GM21737 (cell line): ENCODE data around the gene RIPOR2.
"Not testable (repeated sequence)": the region's sequence is repeated elsewhere in the genome, so short reads cannot be mapped to it uniquely, and the experiment has no call there.

Experiments used
- ATAC-seq: cut with Tn5 transposase; IDR thresholded peaks from one replicate; pipeline ENCODE4 v1.9.1; 2021; ENCODE audit warnings: mild to moderate bottlenecking, moderate library complexity; ENCODE audit not compliant: unreplicated experiment

RIPOR2 gene

DNA sequence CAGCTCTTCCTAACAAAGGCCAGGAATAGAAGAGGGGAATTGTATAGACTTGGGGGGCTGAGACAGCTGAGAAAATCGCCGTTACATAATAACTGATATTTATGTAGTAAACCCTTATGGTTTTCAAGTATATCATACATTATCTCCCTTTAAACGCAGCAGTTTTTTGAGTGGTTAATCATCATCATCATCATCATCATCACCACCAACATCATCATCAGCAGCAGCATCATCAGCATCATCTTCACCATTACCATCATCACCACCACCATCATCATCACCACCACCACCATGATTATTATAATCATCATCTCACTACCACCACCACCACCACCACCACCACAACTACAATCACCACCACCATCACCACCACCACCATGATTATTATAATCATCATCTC lies 9.1 kb downstream of the RIPOR2 start:
- ATAC-seq: not testable (repeated sequence)

- ATAC-seq: no peak
These were observed 9.6 kb downstream of the RIPOR2 start for GRCh38 chr6:24926192-24926591.

DNA sequence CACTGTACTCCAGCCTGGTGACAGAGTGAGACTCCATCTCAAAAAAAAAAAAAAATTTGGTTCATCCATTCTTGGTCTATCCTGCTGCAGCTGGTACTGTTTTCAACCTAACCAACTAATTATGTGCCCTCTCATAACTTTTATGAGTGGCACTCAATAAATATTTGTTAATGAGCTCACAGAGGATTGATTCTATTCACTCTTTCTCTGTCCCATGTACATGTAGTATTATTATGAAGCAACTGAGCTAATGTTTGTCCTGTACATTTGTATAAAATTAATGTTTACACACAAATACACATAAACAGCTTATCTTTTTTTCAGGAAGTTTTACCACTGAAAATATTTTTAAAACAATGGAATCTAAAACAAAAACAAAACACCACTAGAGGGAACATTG lies 10.1 kb downstream of the RIPOR2 start:
- no peak for ATAC-seq

GRCh38 chr6:24924580-24925356 lies 11.0 kb downstream of the RIPOR2 start:
- ATAC-seq: no peak

DNA sequence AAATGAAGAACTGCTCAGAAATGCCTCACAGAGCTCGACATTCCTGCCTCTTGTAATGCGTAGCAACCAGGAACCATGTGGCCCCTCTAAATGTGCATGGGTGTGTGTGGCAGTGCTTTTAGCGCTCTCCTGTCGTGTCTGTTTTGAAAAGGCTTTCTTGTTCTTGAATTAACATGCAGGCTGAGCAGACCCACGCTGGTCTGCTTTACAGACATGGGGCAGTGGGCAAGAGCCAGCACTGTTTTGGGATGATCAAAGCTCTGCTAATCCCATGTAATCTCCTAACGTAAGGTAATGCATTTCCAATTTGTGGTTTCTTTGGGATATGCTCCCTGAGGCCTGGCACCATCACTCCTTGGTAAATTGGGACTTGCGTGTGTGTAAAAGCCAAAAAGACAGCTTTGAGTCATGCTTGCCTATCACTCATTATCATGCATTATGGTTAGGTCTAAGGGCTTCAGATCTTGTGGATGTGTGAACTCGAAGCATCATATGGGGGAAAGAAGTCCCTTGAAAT lies 11.8 kb downstream of the RIPOR2 start:
- no peak for ATAC-seq

DNA sequence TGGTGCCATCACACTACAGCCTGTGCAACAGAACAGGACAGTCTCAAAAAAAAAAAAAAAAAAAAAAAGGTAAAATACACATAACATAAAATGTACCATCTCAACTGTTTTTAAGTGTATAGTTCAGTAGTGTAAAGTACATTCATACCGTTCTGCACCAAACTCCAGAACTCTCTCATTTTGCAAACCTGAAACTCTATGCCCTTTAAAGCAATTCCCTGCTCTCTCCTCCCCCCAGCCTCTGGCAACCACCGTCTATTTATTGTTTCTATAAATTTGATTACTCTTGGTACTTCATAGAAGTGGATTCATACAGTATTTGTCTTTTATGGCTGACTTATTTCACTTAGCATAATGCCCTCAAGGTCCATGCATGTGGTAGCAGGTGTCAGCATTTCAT lies 12.9 kb downstream of the RIPOR2 start:
- ATAC-seq: no peak

DNA sequence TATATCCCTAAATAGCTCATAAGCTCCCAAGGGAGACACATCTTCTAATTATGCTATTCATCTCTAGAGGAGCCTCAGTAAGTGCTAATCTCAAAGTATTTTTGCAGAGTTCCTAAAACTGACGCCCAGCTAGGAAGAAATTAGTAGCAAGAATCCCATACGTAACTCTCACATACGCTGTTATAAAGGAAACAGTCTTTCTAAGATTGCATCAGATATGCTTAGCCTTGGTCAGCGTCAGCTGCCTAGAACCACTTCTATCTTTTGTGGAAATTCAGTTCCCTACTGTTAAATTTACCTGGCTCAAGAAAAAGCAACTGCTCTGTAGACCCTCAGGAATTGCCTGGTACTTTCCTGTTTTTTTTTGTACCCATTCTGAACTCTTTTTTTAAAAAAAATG lies 13.6 kb downstream of the RIPOR2 start:
- ATAC-seq: no peak

DNA sequence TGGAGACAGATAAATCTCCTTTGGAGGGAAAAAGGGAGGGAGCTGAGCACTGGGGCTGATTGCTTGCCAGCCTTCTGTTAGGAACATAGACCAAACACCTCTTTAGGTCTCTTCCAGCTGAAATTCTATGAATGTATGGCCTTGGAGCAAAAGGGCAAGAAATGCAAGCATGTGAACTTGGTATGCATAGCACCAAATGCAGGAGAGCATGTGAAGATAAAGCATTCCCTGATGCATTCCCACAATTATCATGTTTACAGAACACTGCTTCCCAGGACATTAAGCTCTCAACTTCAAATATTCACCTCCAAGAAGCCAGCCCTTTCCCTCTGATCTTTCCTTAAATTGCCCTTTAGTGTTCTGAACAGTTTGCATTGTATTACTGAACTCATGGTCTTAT lies 15.6 kb downstream of the RIPOR2 start:
- no peak for ATAC-seq

- peak; percentile 54 for ATAC-seq
These were observed 16.5 kb downstream of the RIPOR2 start for GRCh38 chr6:24919056-24919892.

- ATAC-seq: no peak
These were observed 17.1 kb downstream of the RIPOR2 start for GRCh38 chr6:24918641-24919055.

GRCh38 chr6:24916496-24916895 lies 19.3 kb downstream of the RIPOR2 start:
- ATAC-seq: no peak

GRCh38 chr6:24915641-24916040 lies 20.1 kb downstream of the RIPOR2 start:
- ATAC-seq: no peak

- not testable (repeated sequence) for ATAC-seq
These were observed 21.7 kb downstream of the RIPOR2 start for GRCh38 chr6:24914082-24914481.

- ATAC-seq: no peak
These were observed 23.9 kb downstream of the RIPOR2 start for GRCh38 chr6:24911796-24912382.

DNA sequence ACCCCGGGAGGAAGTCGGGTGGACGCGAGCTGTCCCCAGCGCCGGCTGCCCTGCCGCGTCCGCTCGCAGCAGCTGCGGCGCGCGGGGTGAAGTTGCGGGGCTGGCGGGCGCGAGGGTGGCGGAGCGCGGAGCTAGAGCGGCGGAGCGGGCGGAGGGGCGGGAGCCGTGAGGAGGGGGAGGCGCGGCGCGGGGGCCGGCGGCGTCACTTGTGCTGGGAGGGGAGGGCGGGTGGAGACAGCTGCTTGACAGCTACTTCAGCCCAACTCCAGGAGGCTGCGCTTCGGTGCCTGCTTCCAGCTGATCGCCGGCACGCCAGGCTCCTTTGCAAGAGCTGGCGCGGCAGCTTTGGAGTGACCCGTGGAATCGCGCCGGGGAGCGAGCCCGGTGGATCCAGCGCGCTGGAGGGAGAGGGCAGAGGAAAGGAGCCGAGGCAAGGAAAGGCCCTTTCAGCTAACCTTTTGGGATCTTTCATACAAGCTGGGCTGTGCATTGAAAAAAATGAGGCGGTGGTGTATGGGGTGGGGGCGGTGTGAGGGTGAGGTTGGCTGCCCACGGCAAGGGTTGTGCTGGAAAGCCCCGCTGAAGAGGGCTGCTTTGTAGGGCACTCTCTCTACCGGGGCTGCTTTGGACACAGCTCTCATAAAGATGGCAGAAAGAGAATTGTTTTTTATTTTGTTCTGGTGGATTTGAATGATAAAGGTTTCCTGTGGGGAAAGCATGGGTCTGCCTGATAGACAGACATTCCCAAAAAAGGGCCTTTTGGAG lies 24.6 kb downstream of the RIPOR2 start:
- ATAC-seq: no peak

DNA sequence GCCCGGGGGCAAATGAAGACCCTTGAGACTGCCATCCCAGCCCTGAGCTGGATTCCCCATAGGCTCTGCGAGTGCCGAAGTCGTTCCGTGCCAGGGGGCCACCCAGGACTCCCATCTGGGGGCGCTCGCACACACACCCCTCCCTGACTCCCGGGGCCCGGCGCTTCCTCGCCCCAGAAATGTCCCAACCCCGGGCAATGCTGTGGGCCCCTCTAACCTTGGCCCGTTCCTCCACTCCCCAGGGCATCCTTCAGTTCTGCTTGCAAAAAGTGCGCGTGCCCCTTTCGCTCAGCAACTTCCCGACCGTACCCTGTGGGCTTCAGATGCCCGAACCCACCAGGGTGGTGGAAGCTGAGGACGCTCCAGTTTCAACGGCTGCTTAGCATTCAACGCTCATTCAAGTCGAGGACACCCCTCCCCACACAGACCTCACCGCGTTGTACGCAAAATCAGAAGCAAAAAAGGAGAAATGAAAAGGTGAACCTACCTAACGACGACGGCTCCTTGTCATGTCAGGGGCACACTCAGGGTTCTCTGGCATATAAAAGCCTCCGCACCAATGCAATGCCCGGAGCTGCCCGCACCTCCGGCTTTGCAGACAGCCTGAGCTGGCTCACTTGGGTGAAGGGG lies 25.3 kb downstream of the RIPOR2 start:
- peak; percentile 34 for ATAC-seq

DNA sequence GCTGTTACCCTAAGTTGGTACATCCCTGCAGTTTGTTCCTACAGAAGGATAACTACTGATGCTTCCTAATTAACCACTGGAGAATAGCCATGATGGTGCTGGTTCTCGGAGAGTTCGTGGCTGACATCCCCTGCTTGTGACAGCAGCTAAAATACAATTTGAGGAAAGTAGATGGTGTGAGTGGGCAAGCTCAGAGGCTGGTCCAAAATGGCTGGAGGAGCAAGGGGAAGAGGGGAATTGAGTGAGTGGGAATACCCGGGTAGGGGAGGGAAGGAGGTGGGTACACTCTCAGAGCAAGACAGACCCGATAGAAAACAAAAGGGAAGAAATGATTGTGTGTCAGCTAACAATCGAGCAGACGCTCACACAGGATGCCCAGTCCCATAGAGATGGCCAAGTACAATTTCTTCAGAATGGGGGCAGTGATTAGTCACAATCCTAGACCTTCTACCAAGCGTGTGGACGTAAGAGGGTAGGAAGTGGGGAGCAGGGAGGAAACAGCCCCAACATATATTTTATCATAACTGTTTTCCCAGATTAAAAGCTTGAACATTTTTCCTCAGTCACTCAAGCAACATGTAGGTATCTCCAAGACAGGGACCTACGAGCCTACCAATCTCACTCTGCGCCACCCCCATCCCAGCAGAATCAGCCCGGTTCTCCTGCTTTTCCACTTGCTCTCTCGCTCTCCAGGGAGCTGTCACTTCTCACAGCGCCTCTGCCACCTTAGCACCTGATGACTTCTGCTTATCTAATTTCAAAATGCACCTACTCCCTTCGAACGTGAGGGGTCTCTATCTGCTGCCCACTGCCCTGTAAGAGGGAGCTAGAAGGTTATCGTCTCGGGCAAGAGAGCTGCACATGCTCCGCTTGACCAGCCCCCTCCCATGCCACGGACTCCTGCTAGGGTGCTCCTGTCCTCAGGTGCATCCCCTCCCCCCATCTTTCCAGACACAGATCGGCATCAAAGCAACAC lies 26.2 kb downstream of the RIPOR2 start:
- ATAC-seq: no peak

- no peak for ATAC-seq
These were observed 27.1 kb downstream of the RIPOR2 start for GRCh38 chr6:24908650-24909035.
